HCT116 (cell line): ENCODE measurements around the gene TIAM1. TPM values are rescaled to one million over a fixed set of nuclear protein-coding genes. Genes with fewer than 3 reads are reported as not detected.

Experiments
- ATAC-seq: fragments of 200-7000 bp; cut with Tn5 transposase; 2 replicates; pipeline ENCODE4 v1.9.1; 2020; ENCODE audit warnings: mild to moderate bottlenecking, moderate library complexity
- BruUV-seq: library from RNA; stranded (reverse); fragments of 400-500 nt; replicated peaks from 2 replicates; lab custom pipeline; 2021; lab: Mats Ljungman, UMichigan
- CTCF ChIA-PET: fragments of 300-600 bp; sonication (Branson Sonifier 250); formaldehyde crosslinking; loops from one replicate; lab custom pipeline; 2021; ENCODE audit warnings: antibody characterized with exemption; lab: Charles Lee
- POLR2A ChIA-PET: fragments of 300-600, 350-600 bp; sonication (Branson Sonifier 250); formaldehyde crosslinking; loops from one replicate; lab custom pipeline; 2021; ENCODE audit warnings: antibody characterized with exemption; lab: Charles Lee
- RAD21 ChIA-PET, 2 experiments: fragments of 300-600 bp; sonication (Branson Sonifier 250); formaldehyde crosslinking; loops; one replicate each; lab custom pipeline; 2023; ENCODE audit warnings: low total read pairs in 2 of 2; ENCODE audit not compliant: uncharacterized antibody in 2 of 2, unreplicated experiment in 2 of 2, low non-redundant PET in 1 of 2; lab: Charles Lee
- DNase-seq: peaks from one replicate; pipeline ENCODE4 v3.0.0-alpha.2; 2010; ENCODE audit warnings: low read depth, low spot score
- H2AFZ ChIP-seq: fragments of 200-600 bp; shearing (Covaris generic), sonication (generic); 2 replicates; pipeline ENCODE4 v1.6.1; 2017; ENCODE audit warnings: low read depth, mixed run types, mixed read lengths, antibody characterized with exemption, low read length; ENCODE audit not compliant: poor library complexity, severe bottlenecking
- H3K27ac ChIP-seq: 2 replicates; pipeline ENCODE4 v1.5.1; 2012; ENCODE audit warnings: low read depth, low read length
- H3K27me3 ChIP-seq: fragments of 200-600 bp; sonication (generic); 2 replicates; pipeline ENCODE4 v1.6.1; 2016; ENCODE audit warnings: mixed run types, low read length, mixed read lengths; ENCODE audit not compliant: insufficient read depth
- H3K36me3 ChIP-seq, 2 experiments: fragments of 200-500 bp in 1 of 2; fragments of 200-600 bp in 1 of 2; sonication (Bioruptor generic) in 1 of 2; sonication (generic) in 1 of 2; 2 replicates each; pipeline versions ENCODE4 v1.5.1 to v1.6.1; 2014 to 2016; ENCODE audit warnings: low read length in 2 of 2, inconsistent platforms in 1 of 2, mixed read lengths in 1 of 2, mixed run types in 1 of 2; ENCODE audit not compliant: insufficient read depth in 2 of 2, control insufficient read depth in 1 of 2
- H3K4me1 ChIP-seq, 2 experiments: fragments of 200-600 bp in 1 of 2; sonication (generic) in 1 of 2; 2 replicates each; pipeline versions ENCODE4 v1.5.1 to v1.6.1; 2012 to 2017; ENCODE audit warnings: low read length in 2 of 2, inconsistent platforms in 1 of 2, mild to moderate bottlenecking in 1 of 2, mixed read lengths in 1 of 2, mixed run types in 1 of 2, moderate library complexity in 1 of 2; ENCODE audit not compliant: insufficient read depth in 2 of 2, control insufficient read depth in 1 of 2
- H3K4me2 ChIP-seq: fragments of 200-600 bp; sonication (generic); 2 replicates; pipeline ENCODE4 v1.6.1; 2017; ENCODE audit warnings: mixed run types, low read length, mixed read lengths
- H3K4me3 ChIP-seq, 2 experiments: fragments of 200-600 bp in 1 of 2; sonication (generic) in 1 of 2; replicated peaks in 1 of 2; 2 replicates each; pipeline ENCODE4 v1.5.1; 2011 to 2016; ENCODE audit warnings: low read length in 2 of 2, control low read depth in 1 of 2, low read depth in 1 of 2, mild to moderate bottlenecking in 1 of 2, mixed read lengths in 1 of 2, mixed run types in 1 of 2
- H3K79me2 ChIP-seq: fragments of 200-600 bp; sonication (generic); 2 replicates; pipeline ENCODE4 v1.6.1; 2017; ENCODE audit warnings: mild to moderate bottlenecking, mixed run types, low read length, moderate library complexity, mixed read lengths; ENCODE audit not compliant: insufficient read depth
- H3K9ac ChIP-seq: fragments of 200-600 bp; sonication (generic); 2 replicates; pipeline ENCODE4 v1.6.1; 2016; ENCODE audit warnings: low read length, mixed read lengths
- H3K9me2 ChIP-seq: fragments of 200-600 bp; sonication (generic), shearing (Covaris generic); 2 replicates; pipeline ENCODE4 v1.6.1; 2017; ENCODE audit warnings: mixed run types, mild to moderate bottlenecking, moderate library complexity; ENCODE audit not compliant: insufficient read depth
- H3K9me3 ChIP-seq, 2 experiments: fragments of 200-500 bp in 1 of 2; fragments of 200-600 bp in 1 of 2; sonication (Bioruptor generic) in 1 of 2; sonication (generic) in 1 of 2; 2 replicates each; pipeline ENCODE4 v1.6.1; 2014 to 2017; ENCODE audit warnings: low read length in 2 of 2, mixed read lengths in 2 of 2, inconsistent platforms in 1 of 2, low read depth in 1 of 2, mild to moderate bottlenecking in 1 of 2, mixed run types in 1 of 2, moderate library complexity in 1 of 2; ENCODE audit not compliant: control insufficient read depth in 1 of 2, insufficient read depth in 1 of 2
- H4K20me1 ChIP-seq: fragments of 200-600 bp; sonication (generic), shearing (Covaris generic); 2 replicates; pipeline ENCODE4 v1.6.1; 2017; ENCODE audit warnings: mixed run types, mild to moderate bottlenecking, moderate library complexity; ENCODE audit not compliant: insufficient read depth
- ATF3 ChIP-seq: IDR thresholded peaks from 2 replicates; pipeline ENCODE4 v1.6.1; 2012
- EGR1 ChIP-seq: IDR thresholded peaks from 2 replicates; pipeline ENCODE4 v1.6.1; 2012; ENCODE audit warnings: low read depth
- ELF1 ChIP-seq: IDR thresholded peaks from 2 replicates; pipeline ENCODE4 v1.6.1; 2012; ENCODE audit warnings: low read depth, borderline replicate concordance
- EZH2 ChIP-seq: fragments of 200-600 bp; sonication (generic); IDR thresholded peaks from 2 replicates; pipeline ENCODE4 v1.6.1; 2017; ENCODE audit warnings: antibody characterized with exemption, mixed run types
- EZH2phosphoT487 ChIP-seq: fragments of 200-600 bp; IDR thresholded peaks from 2 replicates; pipeline ENCODE4 v1.6.1; 2018; ENCODE audit warnings: antibody characterized with exemption, borderline replicate concordance
- FOSL1 ChIP-seq: IDR thresholded peaks from 2 replicates; pipeline ENCODE4 v1.6.1; 2012; ENCODE audit warnings: low read depth
- MAX ChIP-seq: IDR thresholded peaks from 2 replicates; pipeline ENCODE4 v1.6.1; 2012
- POLR2A ChIP-seq: IDR thresholded peaks from 2 replicates; pipeline ENCODE4 v1.7.0; 2011; ENCODE audit warnings: borderline replicate concordance; ENCODE audit not compliant: insufficient read depth, insufficient read length; ENCODE audit errors: extremely low read depth
- POLR2AphosphoS5 ChIP-seq: IDR thresholded peaks from 2 replicates; pipeline ENCODE4 v1.6.1; 2011; ENCODE audit warnings: mild to moderate bottlenecking, low read depth, low read length, moderate library complexity
- RAD21 ChIP-seq: IDR thresholded peaks from 2 replicates; pipeline ENCODE4 v1.6.1; 2012; ENCODE audit warnings: low read depth, mild to moderate bottlenecking
- SIN3A ChIP-seq: IDR thresholded peaks from 2 replicates; pipeline ENCODE4 v1.6.1; 2012; ENCODE audit warnings: low read depth
- SP1 ChIP-seq: IDR thresholded peaks from 2 replicates; pipeline ENCODE4 v1.6.1; 2012; ENCODE audit warnings: low read depth
- TCF7L2 ChIP-seq: IDR thresholded peaks from 2 replicates; pipeline ENCODE4 v1.7.0; 2011; ENCODE audit warnings: borderline replicate concordance, inconsistent platforms; ENCODE audit not compliant: insufficient read depth, insufficient read length; ENCODE audit errors: extremely low read depth
- YY1 ChIP-seq: IDR thresholded peaks from 2 replicates; pipeline ENCODE4 v1.6.1; 2011; ENCODE audit warnings: low read length, low read depth, moderate library complexity, mild to moderate bottlenecking; ENCODE audit not compliant: insufficient replicate concordance; ENCODE audit errors: extremely low read depth
- ZBTB33 ChIP-seq: IDR thresholded peaks from 2 replicates; pipeline ENCODE4 v1.6.1; 2011; ENCODE audit warnings: mild to moderate bottlenecking, low read length, moderate library complexity; ENCODE audit not compliant: insufficient replicate concordance; ENCODE audit errors: extremely low read depth
- ZFX ChIP-seq: fragments of 450-650 bp; IDR thresholded peaks from 2 replicates; pipeline ENCODE4 v1.6.1; 2017
- ZNF274 ChIP-seq: fragments of 200-500 bp; sonication (Bioruptor generic); IDR thresholded peaks from 2 replicates; pipeline ENCODE4 v1.6.1; 2014; ENCODE audit warnings: mild to moderate bottlenecking, low read depth, low read length, inconsistent platforms
- intact Hi-C: fragments of 100-400 bp; cut with micrococcal nuclease; formaldehyde crosslinking; loops from 2 replicates; pipeline ENCODE4 v1.10.0; 2022
- total RNA-seq: library from RNA; stranded (reverse); gene quantifications from one replicate; pipeline ENCODE4 v1.2.1, GENCODE V29; 2021; ENCODE audit not compliant: unreplicated experiment

TIAM1 gene
- total RNA-seq, 1 experiment from 2014 or later: 47.8 TPM

GRCh38 chr21:31204801-31205200 lies 139.3 kb downstream of the TIAM1 start:
- intact Hi-C loops: loop anchor here (10.0 kb wide), 1 partner anchor 140 kb away; the partner anchor contains the start of gene TIAM1
- H3K27me3 ChIP-seq: no peaks in the 10 kb centered on the region
- ChIA-PET RAD21 (no interaction called here), POLR2A (no interaction called here), CTCF (interaction anchor here (0.5 kb wide), 1 partner anchor 149 kb away, joined by 3 read pairs; no protein-coding TSS in a partner anchor)
- H3K36me3 ChIP-seq: peaks cover 0 to 2% of the 10 kb centered on the region in 2 experiments; a peak in 1 of 4 replicates
- no peak overlapping the region for H3K4me2 ChIP-seq
- H3K79me2 ChIP-seq: no peaks in the 10 kb centered on the region
- H3K9me2 ChIP-seq: no peaks in the 10 kb centered on the region
- no peaks in the 10 kb centered on the region for H4K20me1 ChIP-seq
- no peak overlapping the region for H3K4me3 ChIP-seq
- ATAC-seq (no peak), DNase-seq (no peak)
- H3K4me1 ChIP-seq: peaks cover 22 to 26% of the 10 kb centered on the region in 2 experiments
- BruUV-seq: no TSS peak
- no peak overlapping the region for H3K9ac ChIP-seq
- TF ChIP-seq EGR1 (no peak), POLR2A (no peak), ZNF274 (no peak), TCF7L2 (no peak), RAD21 (no peak), EZH2phosphoT487 (no peak), SIN3A (no peak), MAX (no peak), FOSL1 (no peak), ZBTB33 (no peak), ELF1 (no peak), ATF3 (no peak), ZFX (no peak), YY1 (no peak), EZH2 (no peak), POLR2AphosphoS5 (no peak), SP1 (no peak)
- H3K9me3 ChIP-seq: no peaks in the 10 kb centered on the region
- H2AFZ ChIP-seq: no peak overlapping the region
- no peak overlapping the region for H3K27ac ChIP-seq
